Esophagus squamous epithelium (tissue), 4 donors: ENCODE measurements around the gene OVAAL.

Source experiments
- CTCF ChIP-seq, 6 experiments: fragments of 450-650 bp in 4 of 6; fragments of 200-600 bp in 2 of 6; sonication (generic) in 2 of 6; IDR thresholded peaks; one replicate each; pipeline ENCODE4 v1.5.1; 2016 to 2019; ENCODE audit warnings: antibody characterized with exemption in 6 of 6, mild to moderate bottlenecking in 4 of 6, moderate library complexity in 4 of 6
- POLR2A ChIP-seq, 4 donors: fragments of 450-650 bp; IDR thresholded peaks; one replicate each; pipeline ENCODE4 v1.6.1; 2017; ENCODE audit warnings: antibody characterized with exemption in 4 of 4, mild to moderate bottlenecking in 4 of 4, moderate library complexity in 3 of 4

- TF ChIP-seq POLR2A (IDR thresholded peaks at IDR 0.05) (no peak), CTCF (IDR thresholded peaks at IDR 0.05) (no peak)
These were observed 26.1 kb downstream of the OVAAL start for GRCh38 chr1:180584869-180585268.
